Spinal cord (tissue), 10 donors: Measurements from ENCODE around the gene ADI1. TPM values are rescaled to one million over a fixed set of nuclear protein-coding genes. Genes with fewer than 3 reads are reported as not detected.
"Not testable (repeated sequence)": the region's sequence is repeated elsewhere in the genome, so short reads cannot be mapped to it uniquely, and the experiment has no call there.

Source experiments
- DNase-seq, 6 donors: peaks; one replicate each; pipeline versions ENCODE4 v3.0.0 to v3.0.0-alpha.2; 2013 to 2015; ENCODE audit warnings: low spot score in 6 of 6, low read depth in 4 of 6
- H3K27ac ChIP-seq: one replicate; pipeline ENCODE4 v1.5.1; 2013; ENCODE audit warnings: low read depth, low read length, control low read depth
- H3K27me3 ChIP-seq: one replicate; pipeline ENCODE4 v1.6.1; 2013; ENCODE audit warnings: low read length; ENCODE audit not compliant: control insufficient read depth, insufficient read depth
- H3K36me3 ChIP-seq: one replicate; pipeline ENCODE4 v1.6.1; 2013; ENCODE audit warnings: low read length; ENCODE audit not compliant: control insufficient read depth, insufficient read depth
- H3K4me1 ChIP-seq: one replicate; pipeline ENCODE4 v1.6.1; 2013; ENCODE audit warnings: low read length; ENCODE audit not compliant: control insufficient read depth, insufficient read depth
- H3K4me3 ChIP-seq: one replicate; pipeline ENCODE4 v1.5.1; 2013; ENCODE audit warnings: low read depth, low read length, control low read depth
- H3K9me3 ChIP-seq: one replicate; pipeline ENCODE4 v1.6.1; 2013; ENCODE audit warnings: low read length; ENCODE audit not compliant: control insufficient read depth, insufficient read depth
- WGBS: methylation state at CpG from one replicate; pipeline ENCODE4 v1.1.5; 2013; ENCODE audit warnings: missing lambda C conversion rate; ENCODE audit not compliant: insufficient coverage; 5-methylcytosine and 5-hydroxymethylcytosine counted together
- polyA plus RNA-seq, 2 donors: library from polyadenylated mRNA; unstranded; fragments of 120-200 nt; gene quantifications; one replicate each; pipeline ENCODE4 v1.2.1, GENCODE V29; 2013; ENCODE audit not compliant: insufficient read length in 2 of 2
- total RNA-seq, 2 donors: library from RNA; depleted of rRNA in 1 of 2; stranded (reverse); fragments of 120-200 nt in 1 of 2; fragments of >200 nt in 1 of 2; gene quantifications; one replicate each; pipeline versions ENCODE4 v1.2.3 to v1.2.4, GENCODE V29; 2013 to 2014
- donor health status: healthy.

ADI1 gene
- total and polyA plus RNA-seq, 4 donors: 28.8 to 84.4 (median 43.1) TPM

DNA sequence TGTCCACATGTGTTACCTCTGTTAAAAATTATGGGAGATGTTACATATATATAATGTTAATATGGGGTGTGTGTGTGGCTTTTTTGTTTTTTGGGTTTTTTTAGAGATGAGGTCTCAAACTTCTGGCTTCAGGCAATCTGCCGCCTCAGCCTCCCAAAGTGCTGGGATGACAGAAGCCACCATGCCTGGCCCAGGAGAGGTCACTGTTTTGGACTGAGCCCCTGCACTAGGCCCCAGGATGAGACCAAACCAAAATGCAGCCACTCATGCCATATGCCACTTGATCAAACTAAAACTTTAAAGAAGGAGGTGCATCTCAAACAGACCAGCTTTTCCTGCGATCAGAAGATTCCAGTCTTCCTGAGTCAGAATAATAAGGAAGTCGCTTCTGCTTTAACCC is 2.5 kb downstream of the ADI1 start:
- WGBS: 93% methylated on average over 3 of the region's 3 CpGs
- Histone ChIP-seq H3K9me3 (no peaks in the 10 kb centered on the region), H3K4me3 (no peak overlapping the region), H3K4me1 (peaks cover 11% of the 10 kb centered on the region), H3K27ac (no peak overlapping the region), H3K36me3 (peaks cover 13% of the 10 kb centered on the region), H3K27me3 (no peaks in the 10 kb centered on the region)
- no peak for DNase-seq

DNA sequence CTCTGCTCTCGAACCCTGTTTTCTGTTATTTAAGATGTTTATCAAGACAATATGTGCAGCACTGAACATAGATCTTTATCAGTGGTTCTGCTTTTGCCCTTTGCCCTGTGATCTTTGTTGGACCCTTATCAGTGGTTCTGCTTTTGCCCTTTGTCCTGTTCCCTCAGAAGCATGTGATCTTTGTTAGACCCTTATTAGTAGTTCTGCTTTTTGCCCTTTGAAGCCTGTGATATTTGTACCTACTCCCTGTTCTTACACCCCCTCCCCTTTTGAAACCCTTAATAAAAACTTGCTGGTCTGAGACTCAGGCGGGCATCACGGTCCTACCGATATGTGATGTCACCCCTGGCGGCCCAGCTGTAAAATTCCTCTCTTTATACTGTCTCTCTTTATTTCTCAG is 3.9 kb downstream of the ADI1 start:
- WGBS: no CpG with 5 or more reads among the region's 5 CpGs
- H3K4me1 ChIP-seq, H3K27ac ChIP-seq, H3K9me3 ChIP-seq, H3K27me3 ChIP-seq, H3K4me3 ChIP-seq, DNase-seq: not testable (repeated sequence)
- H3K36me3 ChIP-seq: peaks cover 15% of the 10 kb centered on the region

DNA sequence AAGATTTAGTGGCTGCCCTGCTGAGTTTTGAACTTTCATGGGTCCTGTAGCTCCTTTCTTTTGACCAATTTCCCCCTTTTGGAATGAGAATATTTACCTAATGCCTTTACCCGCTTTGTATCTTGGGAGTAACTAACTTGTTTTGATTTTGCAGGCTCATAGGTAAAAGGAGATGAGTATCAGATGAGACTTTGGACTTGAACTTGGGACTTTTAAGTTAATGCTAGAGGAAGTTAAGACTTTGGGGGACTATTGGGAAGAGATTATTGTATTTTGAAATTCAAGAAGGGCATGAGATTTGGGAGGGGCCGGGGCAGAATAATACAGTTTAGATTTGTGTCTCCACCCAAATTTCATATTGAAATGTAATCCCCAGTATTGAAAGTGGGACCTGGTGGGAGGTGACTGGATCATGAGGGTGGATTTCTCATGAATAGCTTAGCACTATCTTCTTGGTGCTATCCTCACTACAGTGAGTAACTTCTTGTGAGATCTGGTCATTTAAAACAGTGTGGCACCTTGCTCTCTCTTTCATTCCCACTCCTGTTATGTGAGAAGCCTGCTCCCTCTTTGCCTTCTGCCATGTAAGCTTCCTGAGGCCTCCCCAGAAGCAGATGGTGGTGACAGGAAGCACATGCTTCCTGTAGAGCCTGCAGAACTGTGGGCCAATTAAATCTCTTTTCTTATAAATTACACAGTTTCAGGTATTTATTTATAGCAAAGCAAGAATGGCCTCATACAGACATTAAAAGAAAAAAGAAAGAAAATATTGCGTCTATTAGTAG is 6.1 kb downstream of the ADI1 start:
- no peak overlapping the region for H3K27ac ChIP-seq

DNA sequence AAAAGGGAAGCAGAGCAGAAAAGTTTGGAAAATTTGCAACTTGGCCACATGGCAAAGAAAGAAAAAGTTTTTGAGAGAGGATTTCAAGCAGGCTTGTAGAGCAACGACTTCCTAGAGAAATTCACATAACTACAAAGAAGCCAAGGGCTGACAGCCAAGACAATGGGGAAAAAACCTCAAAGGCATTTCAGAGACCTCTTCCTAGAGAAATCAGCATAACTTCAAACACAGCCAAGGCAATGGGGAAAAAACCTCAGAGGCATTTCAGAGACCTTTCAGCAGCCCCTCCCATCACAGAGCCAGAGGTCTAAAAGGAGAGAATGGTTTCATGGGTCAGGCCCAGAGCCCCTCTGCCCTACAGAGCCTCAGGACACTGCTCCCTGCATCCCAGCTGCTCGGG is 7.2 kb downstream of the ADI1 start:
- 93% methylated on average over 1 of the region's 2 CpGs for WGBS
- DNase-seq: no peak

More for the DNA sequence above, 6.1 kb downstream of the ADI1 start:
- Histone ChIP-seq H3K36me3 (peaks cover 20% of the 10 kb centered on the region), H3K27me3 (no peaks in the 10 kb centered on the region), H3K4me3 (no peak overlapping the region), H3K9me3 (no peaks in the 10 kb centered on the region), H3K4me1 (no peaks in the 10 kb centered on the region)
- DNase-seq: no peak
- WGBS: no CpG with 5 or more reads among the region's 3 CpGs

DNA sequence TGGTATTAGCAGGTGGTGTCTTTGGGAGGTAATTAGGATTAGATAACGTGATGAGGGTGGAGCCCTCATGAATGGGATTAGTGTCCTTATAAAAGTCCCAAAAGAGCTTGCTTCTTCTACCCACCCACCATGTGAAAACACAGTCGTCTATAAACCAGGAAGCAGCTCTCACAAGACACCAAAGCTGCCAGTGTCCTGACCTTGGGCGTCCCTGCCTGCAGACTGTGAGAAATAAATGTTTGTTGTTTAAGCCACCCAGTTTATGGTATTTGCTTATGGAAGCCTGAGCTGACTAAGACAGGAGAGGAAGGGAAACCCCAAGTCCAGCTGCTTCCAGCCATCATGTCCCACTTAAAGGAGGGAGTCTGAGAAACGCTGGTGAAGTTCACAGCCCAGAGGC is 13.6 kb downstream of the ADI1 start:
- no CpG with 5 or more reads among the region's 4 CpGs for WGBS
- Histone ChIP-seq H3K27me3 (no peaks in the 10 kb centered on the region), H3K4me1 (no peaks in the 10 kb centered on the region), H3K27ac (no peak overlapping the region), H3K9me3 (no peaks in the 10 kb centered on the region), H3K4me3 (no peak overlapping the region), H3K36me3 (peaks cover 14% of the 10 kb centered on the region)
- no peak for DNase-seq

More for the DNA sequence above, 7.2 kb downstream of the ADI1 start:
- Histone ChIP-seq H3K27me3 (no peaks in the 10 kb centered on the region), H3K27ac (no peak overlapping the region), H3K36me3 (peaks cover 20% of the 10 kb centered on the region), H3K4me1 (no peaks in the 10 kb centered on the region), H3K4me3 (no peak overlapping the region), H3K9me3 (no peaks in the 10 kb centered on the region)

DNA sequence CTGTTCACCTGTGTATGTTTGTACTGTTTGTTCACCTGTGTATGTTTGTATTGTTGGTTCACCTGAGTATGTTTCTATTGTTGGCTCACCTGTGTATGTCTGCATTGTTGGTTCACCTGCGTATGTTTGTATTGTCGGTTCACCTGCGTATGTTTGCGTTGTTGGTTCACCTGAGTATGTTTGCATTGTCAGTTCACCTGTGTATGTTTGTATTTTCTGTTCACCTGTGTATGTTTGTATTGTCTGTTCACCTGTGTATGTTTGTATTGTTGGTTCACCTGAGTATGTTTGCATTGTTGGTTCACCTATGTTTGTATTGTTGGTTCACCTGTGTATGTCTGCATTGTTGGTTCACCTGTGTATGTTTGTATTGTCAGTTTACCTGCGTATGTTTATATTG is 14.6 kb downstream of the ADI1 start:
- Histone ChIP-seq H3K4me3 (no peak overlapping the region), H3K36me3 (peaks cover 22% of the 10 kb centered on the region), H3K4me1 (no peaks in the 10 kb centered on the region), H3K27me3 (no peaks in the 10 kb centered on the region), H3K27ac (no peak overlapping the region), H3K9me3 (no peaks in the 10 kb centered on the region)
- 94% methylated on average over 3 of the region's 5 CpGs for WGBS
- DNase-seq: no peak

DNA sequence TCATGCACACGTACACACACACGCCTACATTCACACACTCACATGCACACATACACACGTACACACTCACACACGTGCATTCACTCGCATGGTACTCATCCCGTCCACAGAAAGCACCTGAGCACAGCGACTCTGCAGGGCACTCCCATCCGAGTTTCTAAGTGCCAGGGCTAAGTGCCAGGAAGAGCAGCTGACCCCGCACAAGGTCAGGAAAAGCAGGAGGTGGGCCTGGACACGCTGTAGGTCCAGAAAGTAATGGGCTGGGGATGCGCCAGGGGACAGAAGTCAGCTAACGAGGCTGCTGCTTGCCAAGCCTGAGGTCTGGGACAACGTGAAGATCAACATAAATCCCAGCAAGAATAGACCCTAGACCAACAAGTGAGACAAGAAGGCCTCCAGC is 15.8 kb downstream of the ADI1 start:
- WGBS: 89% methylated on average over 12 of the region's 13 CpGs
- DNase-seq: no peak
- no peaks in the 10 kb centered on the region for H3K27me3 ChIP-seq
- H3K4me1 ChIP-seq: no peaks in the 10 kb centered on the region
- no peak overlapping the region for H3K27ac ChIP-seq
- no peak overlapping the region for H3K4me3 ChIP-seq
- H3K9me3 ChIP-seq: no peaks in the 10 kb centered on the region
- H3K36me3 ChIP-seq: peaks cover 27% of the 10 kb centered on the region

DNA sequence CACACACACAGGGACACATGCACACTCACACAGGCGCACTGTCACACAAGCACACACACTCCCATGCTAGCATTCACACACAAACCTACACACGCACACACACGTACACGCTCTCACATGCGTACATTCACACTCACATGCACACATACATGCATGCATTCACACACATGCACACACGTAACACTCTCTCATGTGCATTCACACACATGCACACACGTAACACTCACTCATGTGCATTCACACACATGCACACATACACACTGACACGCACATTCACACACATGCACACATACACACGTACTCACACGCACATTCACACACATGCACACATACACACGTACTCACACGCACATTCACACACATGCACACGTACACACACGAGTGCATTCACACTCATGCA is 16.3 kb downstream of the ADI1 start:
- H3K27me3 ChIP-seq: no peaks in the 10 kb centered on the region
- no peak overlapping the region for H3K4me3 ChIP-seq
- DNase-seq: no peak
- H3K4me1 ChIP-seq: no peaks in the 10 kb centered on the region
- H3K27ac ChIP-seq: no peak overlapping the region
- peaks cover 27% of the 10 kb centered on the region for H3K36me3 ChIP-seq
- no peaks in the 10 kb centered on the region for H3K9me3 ChIP-seq
- WGBS: 90% methylated on average over 14 of the region's 14 CpGs

DNA sequence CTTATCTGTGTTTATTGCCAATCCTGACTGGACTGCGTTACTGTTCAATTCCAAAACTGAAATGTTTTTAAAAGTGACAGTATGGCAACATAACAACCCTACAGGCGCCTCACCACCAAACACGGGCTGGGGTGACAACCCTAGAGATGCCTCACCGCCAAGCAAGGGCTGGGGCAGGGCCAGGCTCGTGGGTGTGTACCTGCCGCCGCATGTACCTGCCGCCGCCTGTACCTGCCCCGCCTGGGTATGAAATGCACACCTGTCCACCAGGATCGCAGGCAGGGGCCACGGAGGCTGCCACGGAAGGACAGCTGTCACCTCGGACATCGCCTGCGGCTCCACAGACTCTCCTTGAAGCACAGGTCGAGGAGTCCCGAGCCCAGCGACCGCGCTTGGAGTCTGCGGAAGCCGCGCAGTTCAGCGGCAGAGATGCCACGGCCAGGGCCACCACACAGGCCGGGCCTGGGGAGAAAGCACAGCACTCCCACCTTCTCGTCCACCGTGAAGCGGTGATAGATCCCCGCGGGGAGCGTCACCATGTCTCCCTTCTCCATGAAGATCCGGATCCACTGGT is 18.9 kb downstream of the ADI1 start:
- no peaks in the 10 kb centered on the region for H3K27me3 ChIP-seq
- 95% methylated on average over 33 of the region's 34 CpGs for WGBS
- peaks cover 27% of the 10 kb centered on the region for H3K36me3 ChIP-seq
- no peak overlapping the region for H3K27ac ChIP-seq
- no peaks in the 10 kb centered on the region for H3K4me1 ChIP-seq
- no peaks in the 10 kb centered on the region for H3K9me3 ChIP-seq
- H3K4me3 ChIP-seq: no peak overlapping the region
- DNase-seq: no peak

DNA sequence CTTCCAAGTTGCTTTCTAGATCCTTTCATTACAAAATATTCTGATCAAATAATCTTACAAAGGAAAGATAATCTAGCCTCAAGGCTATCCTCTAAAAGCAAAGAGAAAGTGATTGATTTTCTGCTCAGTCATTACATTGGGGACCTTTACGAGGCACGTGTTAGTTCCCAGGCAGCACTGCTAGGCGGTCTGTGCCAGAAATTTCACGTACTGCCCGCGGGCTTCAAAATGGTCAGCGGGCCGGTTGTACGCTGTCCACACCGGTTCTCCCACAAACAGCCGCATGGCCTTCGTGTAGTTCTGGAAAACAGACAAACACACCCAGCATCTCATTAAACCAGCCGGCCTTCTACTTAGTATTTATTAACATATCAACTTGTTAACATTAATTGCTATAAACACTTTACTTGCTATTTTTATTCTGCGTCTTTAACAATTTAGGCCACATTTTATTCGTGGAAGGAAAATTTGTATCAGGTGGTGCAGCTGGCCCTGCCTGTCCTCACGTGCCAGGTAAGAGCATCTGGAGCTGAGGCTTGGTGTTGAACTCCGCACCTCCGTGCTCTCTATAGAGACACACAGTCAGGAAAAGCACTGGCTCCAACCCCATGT is 20.4 kb downstream of the ADI1 start:
- H3K27ac ChIP-seq: no peak overlapping the region
- H3K4me3 ChIP-seq: no peak overlapping the region
- H3K4me1 ChIP-seq: peaks cover 7% of the 10 kb centered on the region
- H3K27me3 ChIP-seq: no peaks in the 10 kb centered on the region
- H3K9me3 ChIP-seq: no peaks in the 10 kb centered on the region
- WGBS: 95% methylated on average over 15 of the region's 18 CpGs
- DNase-seq: no peak
- H3K36me3 ChIP-seq: peaks cover 25% of the 10 kb centered on the region
